HFFc6 (cell line): ENCODE results near the gene PLA2G2D. TPM values are rescaled to one million over a fixed set of nuclear protein-coding genes. Genes with fewer than 3 reads are reported as not detected.

ENCODE experiments used
- DNase-seq: peaks from one replicate; pipeline ENCODE4 v3.0.0-alpha.2; 2018
- H3K27ac Mint-ChIP-seq: 2 replicates; pipeline ENCODE4 v1.8.0; 2020; ENCODE audit warnings: mild to moderate bottlenecking, mixed read lengths
- H3K27me3 Mint-ChIP-seq: 2 replicates; pipeline ENCODE4 v1.8.0; 2021; ENCODE audit warnings: mild to moderate bottlenecking, moderate library complexity, mixed read lengths; ENCODE audit not compliant: insufficient read depth
- H3K36me3 Mint-ChIP-seq: 2 replicates; pipeline ENCODE4 v1.8.0; 2021; ENCODE audit warnings: low read depth, mixed read lengths
- H3K4me1 Mint-ChIP-seq: 2 replicates; pipeline ENCODE4 v1.8.0; 2020; ENCODE audit warnings: low read depth, mixed read lengths
- H3K4me3 Mint-ChIP-seq: 2 replicates; pipeline ENCODE4 v1.8.0; 2020; ENCODE audit warnings: mild to moderate bottlenecking, moderate library complexity, mixed read lengths
- H3K9me3 Mint-ChIP-seq: 2 replicates; pipeline ENCODE4 v1.8.0; 2020; ENCODE audit warnings: mild to moderate bottlenecking, mixed read lengths
- CTCF ChIP-seq: fragments of 200-600 bp; sonication (generic); IDR thresholded peaks from 2 replicates; pipeline ENCODE4 v1.5.0; 2021; ENCODE audit warnings: antibody characterized with exemption, mild to moderate bottlenecking
- total RNA-seq, 6 experiments: library from RNA; stranded (reverse); fragmentation: NEBNext Ultra II Directional; extraction: Animal tissue kit (Norgen Biotek cat#: 25700); gene quantifications; 2 replicates in 1 of 6; 3 replicates in 5 of 6; pipeline ENCODE4 v1.2.3, GENCODE V29; 2021

PLA2G2D gene
- total RNA-seq, 6 experiments from 2014 or later, result not detected

GRCh38 chr1:20082772-20083171, 36.6 kb downstream of the PLA2G2D start:
- no peak for TF ChIP-seq CTCF
- H3K27ac Mint-ChIP-seq, result no peak overlapping the region
- no peaks in the 10 kb centered on the region; the same call in 1 of the 2 replicates for H3K9me3 Mint-ChIP-seq
- peaks cover 50% of the 10 kb centered on the region for H3K27me3 Mint-ChIP-seq
- no peak overlapping the region for H3K4me3 Mint-ChIP-seq
- no peaks in the 10 kb centered on the region for H3K36me3 Mint-ChIP-seq
- DNase-seq, result no peak
- no peaks in the 10 kb centered on the region for H3K4me1 Mint-ChIP-seq

- no peaks in the 10 kb centered on the region for H3K36me3 Mint-ChIP-seq
- no peak for TF ChIP-seq CTCF
- DNase-seq, result no peak
- no peak overlapping the region for H3K4me3 Mint-ChIP-seq
- peaks cover 47% of the 10 kb centered on the region for H3K27me3 Mint-ChIP-seq
- no peak overlapping the region for H3K27ac Mint-ChIP-seq
- no peaks in the 10 kb centered on the region; the same call in 1 of the 2 replicates for H3K9me3 Mint-ChIP-seq
- no peaks in the 10 kb centered on the region for H3K4me1 Mint-ChIP-seq
Measured at GRCh38 chr1:20081353-20081810, 38.0 kb downstream of the PLA2G2D start.

GRCh38 chr1:20080441-20081352, 38.6 kb downstream of the PLA2G2D start:
- H3K27me3 Mint-ChIP-seq, result peaks cover 45% of the 10 kb centered on the region
- no peaks in the 10 kb centered on the region for H3K36me3 Mint-ChIP-seq
- no peak overlapping the region for H3K27ac Mint-ChIP-seq
- no peaks in the 10 kb centered on the region; the same call in 1 of the 2 replicates for H3K9me3 Mint-ChIP-seq
- H3K4me1 Mint-ChIP-seq, result no peaks in the 10 kb centered on the region
- DNase-seq, result no peak
- no peak for TF ChIP-seq CTCF
- no peak overlapping the region for H3K4me3 Mint-ChIP-seq

GRCh38 chr1:20079661-20080305, 39.6 kb downstream of the PLA2G2D start:
- H3K4me3 Mint-ChIP-seq, result no peak overlapping the region
- H3K4me1 Mint-ChIP-seq, result no peaks in the 10 kb centered on the region; the same call in 1 of the 2 replicates
- no peaks in the 10 kb centered on the region for H3K36me3 Mint-ChIP-seq
- peaks cover 47% of the 10 kb centered on the region for H3K27me3 Mint-ChIP-seq
- H3K9me3 Mint-ChIP-seq, result no peaks in the 10 kb centered on the region; the same call in 1 of the 2 replicates
- H3K27ac Mint-ChIP-seq, result no peak overlapping the region
- TF ChIP-seq CTCF, result no peak
- DNase-seq, result no peak

GRCh38 chr1:20078711-20079110, 40.6 kb downstream of the PLA2G2D start:
- H3K27me3 Mint-ChIP-seq, result peaks cover 54% of the 10 kb centered on the region
- no peaks in the 10 kb centered on the region; the same call in 1 of the 2 replicates for H3K4me1 Mint-ChIP-seq
- no peak for DNase-seq
- H3K36me3 Mint-ChIP-seq, result no peaks in the 10 kb centered on the region
- no peak overlapping the region for H3K27ac Mint-ChIP-seq
- H3K4me3 Mint-ChIP-seq, result no peak overlapping the region
- TF ChIP-seq CTCF, result no peak
- H3K9me3 Mint-ChIP-seq, result no peaks in the 10 kb centered on the region; the same call in 1 of the 2 replicates
